Gastroesophageal sphincter (tissue), 3 donors: Measurements from ENCODE around the gene GSC.

ENCODE experiments used
- EP300 ChIP-seq: sonication (generic); formaldehyde crosslinking; IDR thresholded peaks from one replicate; pipeline ENCODE4 v1.6.1; 2017; ENCODE audit warnings: antibody characterized with exemption, mild to moderate bottlenecking
- POLR2A ChIP-seq, 2 donors: fragments of 450-650 bp; IDR thresholded peaks; one replicate each; pipeline ENCODE4 v1.6.1; 2017; ENCODE audit warnings: antibody characterized with exemption in 2 of 2, mild to moderate bottlenecking in 2 of 2, moderate library complexity in 1 of 2
- TF ChIP-seq, protein P1 (sequence below), 4 experiments: fragments of 200-600 bp in 2 of 4; fragments of 450-650 bp in 2 of 4; sonication (generic) in 1 of 4; IDR thresholded peaks; one replicate each; pipeline ENCODE4 v1.5.1; 2017 to 2019; ENCODE audit warnings: antibody characterized with exemption in 4 of 4, mild to moderate bottlenecking in 2 of 4, moderate library complexity in 2 of 4

DNA sequence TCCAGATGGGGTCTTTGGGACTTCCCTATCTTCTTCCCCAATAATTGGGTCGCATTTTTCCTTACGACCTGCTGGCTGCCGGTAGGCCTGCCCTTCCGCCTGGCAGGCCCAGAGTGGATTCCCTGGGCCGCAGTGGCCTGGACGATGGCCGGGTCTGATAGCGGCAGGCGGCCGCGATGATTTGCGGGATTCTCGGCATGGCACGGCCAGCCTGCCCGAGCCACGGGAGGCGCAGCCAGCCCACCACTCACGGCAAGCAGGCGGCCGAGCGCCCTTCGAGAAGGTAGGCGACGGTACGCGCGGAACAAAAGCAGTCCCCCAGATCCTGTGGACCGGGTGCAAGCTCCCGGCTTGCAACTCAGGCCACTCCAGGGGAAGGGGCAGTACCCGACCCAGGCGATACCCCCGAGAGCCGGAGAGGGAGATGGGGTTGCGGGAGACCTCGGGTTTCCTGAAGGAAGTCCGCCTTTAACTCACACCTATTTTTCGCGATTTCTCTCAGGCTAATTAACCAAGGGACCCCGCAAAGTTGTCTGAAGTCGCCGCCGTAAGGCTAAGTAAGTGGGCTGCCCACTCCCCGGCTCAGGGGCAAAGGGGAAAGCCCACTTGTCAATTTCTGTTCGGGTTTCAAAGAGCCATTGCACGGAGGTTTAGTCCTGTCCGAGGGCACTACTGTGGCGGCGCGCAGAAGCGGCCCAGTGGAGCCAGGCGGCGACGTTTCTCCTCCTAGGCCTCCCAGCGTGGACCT lies 1.4 kb upstream of the GSC start:
- TF ChIP-seq POLR2A (IDR thresholded peaks at IDR 0.05) (no peak), EP300 (no peak)
- TF ChIP-seq, protein P1, sequence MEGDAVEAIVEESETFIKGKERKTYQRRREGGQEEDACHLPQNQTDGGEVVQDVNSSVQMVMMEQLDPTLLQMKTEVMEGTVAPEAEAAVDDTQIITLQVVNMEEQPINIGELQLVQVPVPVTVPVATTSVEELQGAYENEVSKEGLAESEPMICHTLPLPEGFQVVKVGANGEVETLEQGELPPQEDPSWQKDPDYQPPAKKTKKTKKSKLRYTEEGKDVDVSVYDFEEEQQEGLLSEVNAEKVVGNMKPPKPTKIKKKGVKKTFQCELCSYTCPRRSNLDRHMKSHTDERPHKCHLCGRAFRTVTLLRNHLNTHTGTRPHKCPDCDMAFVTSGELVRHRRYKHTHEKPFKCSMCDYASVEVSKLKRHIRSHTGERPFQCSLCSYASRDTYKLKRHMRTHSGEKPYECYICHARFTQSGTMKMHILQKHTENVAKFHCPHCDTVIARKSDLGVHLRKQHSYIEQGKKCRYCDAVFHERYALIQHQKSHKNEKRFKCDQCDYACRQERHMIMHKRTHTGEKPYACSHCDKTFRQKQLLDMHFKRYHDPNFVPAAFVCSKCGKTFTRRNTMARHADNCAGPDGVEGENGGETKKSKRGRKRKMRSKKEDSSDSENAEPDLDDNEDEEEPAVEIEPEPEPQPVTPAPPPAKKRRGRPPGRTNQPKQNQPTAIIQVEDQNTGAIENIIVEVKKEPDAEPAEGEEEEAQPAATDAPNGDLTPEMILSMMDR (IDR thresholded peaks at IDR 0.05), result no peak
